Measurements from ENCODE around the gene HS3ST5.

GRCh38 chr6:114354482-114354881 lies 11.7 kb upstream of the HS3ST5 start:
- TF ChIP-seq CTCF (IDR thresholded peaks at IDR 0.05), result no peak
- TF ChIP-seq POLR2A (IDR thresholded peaks at IDR 0.05), result no peak
